Fibroblast of the aortic adventitia (primary cell): Measurements from ENCODE around the gene ALG1L2. TPM values are rescaled to one million over a fixed set of nuclear protein-coding genes. Genes with fewer than 3 reads are reported as not detected.
"Not testable (repeated sequence)": the region's sequence is repeated elsewhere in the genome, so short reads cannot be mapped to it uniquely, and the experiment has no call there.

Experiments used
- DNase-seq: peaks from one replicate; pipeline ENCODE4 v3.0.0-alpha.2; 2010; ENCODE audit warnings: low read depth
- H3K4me3 ChIP-seq: 2 replicates; pipeline ENCODE4 v1.5.1; 2011; ENCODE audit warnings: low read depth, mild to moderate bottlenecking, control low read depth, low read length, moderate library complexity
- total RNA-seq: library from RNA; depleted of rRNA; stranded (reverse); fragments of >200 nt; gene quantifications from 2 replicates; pipeline ENCODE4 v1.2.3, GENCODE V29; 2012; ENCODE audit warnings: low replicate concordance
- TF ChIP-seq, protein P1 (sequence below): IDR thresholded peaks from 2 replicates; pipeline ENCODE4 v1.5.1; 2011; ENCODE audit warnings: mild to moderate bottlenecking, low read length, control low read depth, inconsistent platforms; ENCODE audit not compliant: insufficient read depth

Gene ALG1L2, protein sequence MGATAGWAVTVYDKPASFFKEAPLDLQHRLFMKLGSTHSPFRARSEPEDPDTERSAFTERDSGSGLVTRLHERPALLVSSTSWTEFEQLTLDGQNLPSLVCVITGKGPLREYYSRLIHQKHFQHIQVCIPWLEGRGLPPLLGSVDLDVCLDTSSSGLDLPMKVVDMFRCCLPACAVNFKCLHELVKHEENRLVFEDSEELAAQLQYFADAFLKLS
- total RNA-seq = 0.54 TPM in 1 of 2 replicates, not detected in the other

DNA sequence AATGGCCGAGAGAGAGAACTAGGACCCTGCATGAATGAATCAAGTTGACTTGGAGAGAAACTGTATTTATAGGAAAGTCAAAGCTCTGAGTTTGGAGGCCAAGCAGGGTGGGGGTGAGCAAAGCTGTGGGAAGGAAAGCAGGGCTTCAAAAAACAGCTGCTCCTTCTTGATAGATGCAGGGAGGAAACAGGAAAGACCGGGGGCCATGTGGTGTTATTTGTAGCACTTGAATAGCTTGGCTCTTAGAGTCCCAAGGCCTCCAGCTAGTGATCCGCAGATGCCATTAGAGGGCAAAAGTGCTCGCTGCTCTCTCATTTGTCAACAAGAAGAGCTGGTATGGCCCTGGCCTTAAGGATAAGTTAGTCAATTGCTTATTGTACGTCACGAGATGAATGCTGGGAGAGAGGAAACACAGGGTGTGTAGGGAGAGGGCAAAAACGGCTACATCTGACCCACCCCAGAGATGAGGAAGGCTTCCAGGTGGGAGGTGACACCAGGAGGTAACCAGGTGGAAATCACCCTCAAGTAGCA, at the start of gene ALG1L2:
TSS of gene ALG1L2 (plus strand) at position 481 of the 531 bp plus-strand sequence. CDS start 186 bp downstream, outside the sequence.
- H3K4me3 ChIP-seq = no peak within 1 kb of the TSS
- TF ChIP-seq, protein P1, sequence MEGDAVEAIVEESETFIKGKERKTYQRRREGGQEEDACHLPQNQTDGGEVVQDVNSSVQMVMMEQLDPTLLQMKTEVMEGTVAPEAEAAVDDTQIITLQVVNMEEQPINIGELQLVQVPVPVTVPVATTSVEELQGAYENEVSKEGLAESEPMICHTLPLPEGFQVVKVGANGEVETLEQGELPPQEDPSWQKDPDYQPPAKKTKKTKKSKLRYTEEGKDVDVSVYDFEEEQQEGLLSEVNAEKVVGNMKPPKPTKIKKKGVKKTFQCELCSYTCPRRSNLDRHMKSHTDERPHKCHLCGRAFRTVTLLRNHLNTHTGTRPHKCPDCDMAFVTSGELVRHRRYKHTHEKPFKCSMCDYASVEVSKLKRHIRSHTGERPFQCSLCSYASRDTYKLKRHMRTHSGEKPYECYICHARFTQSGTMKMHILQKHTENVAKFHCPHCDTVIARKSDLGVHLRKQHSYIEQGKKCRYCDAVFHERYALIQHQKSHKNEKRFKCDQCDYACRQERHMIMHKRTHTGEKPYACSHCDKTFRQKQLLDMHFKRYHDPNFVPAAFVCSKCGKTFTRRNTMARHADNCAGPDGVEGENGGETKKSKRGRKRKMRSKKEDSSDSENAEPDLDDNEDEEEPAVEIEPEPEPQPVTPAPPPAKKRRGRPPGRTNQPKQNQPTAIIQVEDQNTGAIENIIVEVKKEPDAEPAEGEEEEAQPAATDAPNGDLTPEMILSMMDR = no peak
- no peak for DNase-seq

DNA sequence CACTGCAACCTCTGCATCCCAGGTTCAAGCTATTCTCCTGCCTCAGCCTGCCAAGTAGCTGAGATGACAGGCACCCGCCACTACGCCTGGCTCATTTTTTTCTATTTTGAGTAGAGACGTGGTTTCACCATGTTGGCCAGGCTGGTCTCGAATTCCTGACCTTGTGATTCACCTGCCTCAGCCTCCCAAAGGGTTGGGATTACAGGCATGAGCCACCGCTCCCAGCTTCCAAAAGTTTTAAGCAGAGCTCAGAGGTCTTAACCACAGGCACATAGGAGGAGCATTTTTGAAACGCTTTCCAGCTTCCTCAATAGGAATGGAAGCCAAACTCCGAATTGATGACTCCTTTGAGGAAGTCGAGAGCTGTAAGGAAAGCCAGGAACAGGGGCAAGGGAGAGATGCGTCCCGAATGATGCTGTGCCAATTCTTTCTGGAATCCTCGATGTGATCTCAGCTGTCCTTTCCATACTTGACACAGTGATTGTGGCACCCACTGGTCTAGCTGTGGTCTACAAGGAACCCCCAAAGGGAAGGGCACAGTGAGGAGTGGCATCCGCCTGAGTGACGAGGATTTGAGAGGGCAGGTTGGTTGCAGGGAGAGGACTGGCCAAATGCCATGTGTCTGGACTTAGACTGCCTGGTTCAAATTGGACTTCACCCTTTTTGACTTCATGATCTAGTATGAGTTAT, 44.4 kb upstream of the ALG1L2 start:
- peak; percentile 59 for DNase-seq
- H3K4me3 ChIP-seq = not testable (repeated sequence)

DNA sequence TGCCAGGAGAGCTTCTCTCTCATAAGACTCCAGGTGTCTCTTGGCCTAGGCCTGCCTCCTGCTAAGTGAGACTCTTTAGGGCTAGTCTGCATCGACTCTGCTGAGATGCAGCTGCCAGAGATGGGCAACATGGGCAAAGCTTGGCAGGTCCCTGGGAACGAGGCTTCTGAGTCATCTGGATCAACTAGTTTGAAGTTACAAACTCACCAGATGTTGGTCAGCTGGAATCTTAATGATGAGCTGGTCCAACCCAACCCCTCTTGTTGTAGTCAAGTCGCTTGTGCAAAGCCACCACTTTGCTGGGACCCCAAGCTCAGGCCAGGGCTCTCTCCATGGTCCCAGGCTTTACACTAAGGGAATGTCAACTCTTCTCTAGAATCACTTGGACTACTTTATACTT, 38.9 kb upstream of the ALG1L2 start:
- not testable (repeated sequence) for H3K4me3 ChIP-seq, DNase-seq

DNA sequence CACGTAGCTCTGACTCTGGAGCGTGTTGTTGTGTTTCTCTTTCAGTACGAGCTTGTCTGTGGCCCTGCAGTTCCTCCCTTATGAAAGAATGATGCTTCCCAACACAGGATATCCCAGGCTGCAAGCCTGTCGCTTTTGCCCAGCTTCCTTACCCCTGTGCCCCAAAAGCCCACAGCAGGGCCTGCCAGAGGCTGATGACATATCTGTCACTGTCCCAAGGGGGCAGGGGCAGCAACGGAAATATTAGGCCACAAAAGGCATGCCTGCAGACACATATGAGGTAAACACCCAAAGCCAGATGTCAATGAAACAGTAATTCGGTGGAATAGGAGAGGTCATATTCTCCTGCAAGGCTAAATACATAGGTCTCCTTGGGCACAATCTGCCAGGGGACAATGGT, 38.0 kb upstream of the ALG1L2 start:
- H3K4me3 ChIP-seq = not testable (repeated sequence)

DNA sequence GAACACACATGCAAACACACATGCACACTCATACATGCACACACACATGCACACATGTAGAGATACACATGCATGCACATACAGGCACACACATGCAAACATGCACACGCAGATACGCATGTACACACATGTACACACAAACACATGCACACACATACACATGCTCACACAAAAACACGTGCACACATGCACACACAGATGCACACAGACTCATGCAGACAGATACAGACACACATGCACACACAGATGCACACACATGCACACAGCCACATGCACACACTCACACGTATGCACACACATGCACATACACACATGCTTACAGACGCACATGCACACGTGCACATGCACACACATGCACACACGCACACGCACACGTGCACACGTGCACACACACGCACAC, 37.3 kb upstream of the ALG1L2 start:
- TF ChIP-seq, protein P1 = no peak
- H3K4me3 ChIP-seq = no peak overlapping the region
- DNase-seq = no peak

More for the DNA sequence above, 38.0 kb upstream of the ALG1L2 start:
- not testable (repeated sequence) for DNase-seq

DNA sequence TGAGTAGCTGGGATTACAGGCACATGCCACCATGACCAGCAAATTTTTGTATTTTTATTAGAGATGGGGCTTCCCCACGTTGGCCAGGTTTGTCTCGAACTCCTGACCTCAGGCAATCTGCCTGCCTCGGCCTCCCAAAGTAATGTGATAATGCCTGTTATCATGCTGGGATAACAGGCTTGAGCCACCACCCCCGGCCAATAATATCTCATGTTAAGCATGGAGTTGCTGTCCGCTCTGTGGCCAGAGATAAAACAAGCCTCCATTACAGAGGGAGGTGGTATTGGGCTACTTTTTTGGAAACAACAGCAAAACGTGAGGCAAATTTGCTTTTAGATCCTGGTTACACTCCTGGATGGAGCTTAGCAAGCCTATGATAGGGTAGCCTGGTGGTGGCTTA, 32.9 kb upstream of the ALG1L2 start:
- no peak for DNase-seq
- no peak overlapping the region for H3K4me3 ChIP-seq
- TF ChIP-seq, protein P1 = no peak

DNA sequence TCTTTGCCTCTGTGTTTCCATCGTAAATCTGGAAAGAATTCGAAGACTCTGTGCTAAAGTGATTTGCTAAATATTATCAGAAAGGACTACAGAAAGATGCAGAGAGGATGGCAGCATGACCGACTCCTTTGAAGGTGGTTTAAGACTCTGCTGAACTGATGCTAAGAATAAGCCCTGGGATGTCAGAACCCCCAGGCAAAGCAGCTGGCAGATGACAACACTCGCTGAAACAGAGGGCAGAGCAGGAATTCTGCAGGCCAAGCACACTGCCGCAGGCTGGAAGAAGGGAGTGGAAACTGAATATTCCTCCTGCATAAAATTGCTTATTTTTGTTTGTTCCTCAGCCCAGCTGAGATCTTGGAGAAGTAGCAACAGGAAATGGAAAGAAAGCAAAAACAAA, 29.3 kb upstream of the ALG1L2 start:
- not testable (repeated sequence) for H3K4me3 ChIP-seq, DNase-seq

DNA sequence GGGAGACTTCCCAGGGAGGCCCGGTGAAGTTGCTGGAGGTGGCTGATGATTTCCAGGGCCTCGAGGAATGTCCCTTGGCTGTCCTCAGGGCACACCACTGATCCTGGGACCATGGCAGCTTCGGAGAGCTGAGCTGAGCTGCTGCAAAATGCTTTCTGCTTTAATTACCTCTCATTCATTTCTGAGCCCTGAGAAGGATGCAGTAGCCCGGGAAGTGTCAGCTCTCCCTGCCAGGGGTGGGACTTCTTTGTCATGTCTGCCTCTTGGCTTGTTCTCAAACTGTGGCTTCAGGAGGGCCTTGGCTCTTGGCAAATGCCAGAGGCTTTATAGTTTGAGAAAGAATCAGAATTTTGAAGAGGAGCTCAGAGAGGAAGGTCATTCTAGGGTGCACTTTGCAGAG, 28.7 kb upstream of the ALG1L2 start:
- H3K4me3 ChIP-seq, DNase-seq: not testable (repeated sequence)

DNA sequence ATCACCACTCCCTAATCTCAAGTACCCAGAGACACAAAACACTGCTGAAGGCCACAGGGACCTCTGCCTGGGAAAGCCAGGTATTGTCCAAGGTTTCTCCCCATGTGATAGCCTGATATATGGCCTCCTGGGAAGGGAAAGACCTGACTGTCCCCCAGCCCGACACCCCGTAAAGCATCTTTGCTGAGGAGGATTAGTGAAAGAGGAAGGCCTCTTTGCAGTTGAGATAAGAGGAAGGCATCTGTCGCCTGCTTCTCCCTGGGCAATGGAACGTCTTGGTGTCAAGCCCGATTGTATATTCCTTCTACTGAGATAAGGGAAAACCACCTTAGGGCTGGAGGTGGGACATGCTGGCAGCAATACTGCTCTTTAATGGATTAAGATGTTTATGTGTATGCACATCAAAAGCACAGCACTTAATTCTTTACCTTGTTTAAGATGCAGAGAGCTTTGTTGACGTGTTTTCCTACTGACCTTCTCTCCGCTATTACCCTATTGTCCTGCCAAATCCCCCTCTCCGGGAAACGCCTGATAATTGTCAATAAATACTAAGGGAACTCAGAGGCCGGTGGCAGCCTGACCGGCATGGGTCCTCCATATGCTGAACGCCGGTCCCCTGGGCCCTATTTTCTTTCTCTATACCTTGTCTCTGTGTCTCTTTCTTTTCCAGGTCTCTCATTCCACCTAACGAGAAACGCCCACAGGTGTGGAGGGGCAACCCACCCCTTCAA, 23.9 kb upstream of the ALG1L2 start:
- H3K4me3 ChIP-seq = not testable (repeated sequence)

DNA sequence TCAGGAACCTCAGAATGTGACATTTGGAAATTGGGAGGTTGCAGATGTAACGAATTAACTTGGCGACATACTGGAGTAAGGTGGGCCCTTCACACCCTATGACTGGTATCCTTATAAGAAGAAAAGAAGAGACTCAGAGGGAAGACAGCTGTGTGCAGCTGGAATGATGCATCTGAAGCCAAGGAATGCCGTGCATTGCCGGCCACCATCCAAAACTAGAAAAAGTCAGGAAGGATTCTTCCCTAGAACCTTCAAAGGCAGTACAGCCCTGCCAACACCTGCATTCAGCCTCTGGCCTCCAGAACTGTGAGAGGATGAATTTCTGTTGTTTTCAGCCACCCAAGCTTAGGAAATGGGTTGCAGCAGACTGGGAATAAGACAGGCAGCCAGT, 23.4 kb upstream of the ALG1L2 start:
- not testable (repeated sequence) for DNase-seq, H3K4me3 ChIP-seq

More for the DNA sequence above, 23.9 kb upstream of the ALG1L2 start:
- DNase-seq = not testable (repeated sequence)

DNA sequence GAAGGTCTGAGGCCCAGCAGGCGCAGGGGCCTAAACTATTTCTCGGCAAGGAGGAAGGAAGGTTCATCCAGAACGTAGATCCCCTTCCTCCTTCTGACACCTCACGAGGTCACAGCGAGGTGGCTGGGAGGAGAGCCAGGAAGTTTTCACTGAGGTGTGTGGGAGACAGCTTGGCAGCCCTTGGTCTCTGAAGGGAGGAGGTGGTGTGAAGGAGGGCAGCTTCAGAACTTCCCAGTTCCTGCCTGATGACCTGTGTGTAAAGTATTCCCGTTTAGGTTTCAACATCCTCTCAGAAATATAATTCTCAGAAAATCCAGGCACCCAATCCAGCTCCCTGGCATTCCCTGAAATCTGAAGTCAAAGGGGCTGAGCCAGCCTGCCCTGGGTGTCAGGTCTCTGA, 22.9 kb upstream of the ALG1L2 start:
- H3K4me3 ChIP-seq = not testable (repeated sequence)
- peak; percentile 22 for DNase-seq

DNA sequence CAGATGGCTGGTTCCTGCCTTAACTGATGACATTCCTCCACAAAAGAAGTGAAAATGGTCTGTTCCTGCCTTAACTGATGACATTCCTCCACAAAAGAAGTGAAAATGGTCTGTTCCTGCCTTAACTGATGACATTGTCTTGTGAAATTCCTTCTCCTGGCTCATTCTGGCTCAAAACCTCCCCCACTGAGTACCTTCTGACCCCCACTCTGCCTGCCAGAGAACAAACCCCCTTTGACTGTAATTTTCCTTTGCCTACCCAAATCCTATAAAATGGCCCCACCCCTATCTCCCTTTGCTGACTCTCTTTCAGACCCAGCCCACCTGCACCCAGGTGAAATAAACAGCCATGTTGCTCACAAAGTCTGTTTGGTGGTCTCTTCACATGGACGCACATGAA, 22.5 kb upstream of the ALG1L2 start:
- not testable (repeated sequence) for H3K4me3 ChIP-seq, DNase-seq
